K562 (cell line): ENCODE data around the gene USP37. TPM values are rescaled to one million over a fixed set of nuclear protein-coding genes. Genes with fewer than 3 reads are reported as not detected.

Experiments used
- ATAC-seq: fragments of 200-7000 bp; cut with Tn5 transposase; 3 replicates; pipeline ENCODE4 v1.9.1; 2020; ENCODE audit warnings: moderate library complexity
- BruUV-seq: library from RNA; stranded (reverse); fragments of 400-500 nt; replicated peaks from 2 replicates; lab custom pipeline; 2021; lab: Mats Ljungman, UMichigan
- CTCF ChIA-PET: fragments of 300-600 bp; formaldehyde crosslinking; extraction: SDS; loops from one replicate; lab custom pipeline; 2021; ENCODE audit warnings: low intra/inter-chr PET ratio; lab: Yijun Ruan, JAX
- POLR2A ChIA-PET: fragments of 300-600, 350-650 bp; sonication (Branson Sonifier 250); formaldehyde crosslinking; extraction: SDS; loops from one replicate; lab custom pipeline; 2021; ENCODE audit warnings: antibody characterized with exemption, inconsistent platforms; lab: Yijun Ruan, JAX
- DNase-seq, 4 experiments: peaks; one replicate each; pipeline versions ENCODE4 v3.0.0 to v3.0.0-alpha.2; 2011 to 2018; ENCODE audit warnings: low spot score in 3 of 4, mixed read lengths in 3 of 4; ENCODE audit errors: extremely low read depth in 1 of 4
- FAIRE-seq: peaks from 2 replicates; lab custom pipeline; 2011; peaks lifted over from hg19 to GRCh38; lab: Jason Lieb, UNC
- H2AFZ ChIP-seq: 2 replicates; pipeline ENCODE4 v1.6.0; 2011; ENCODE audit warnings: low read depth, low read length, control low read depth, inconsistent platforms
- H3K27ac ChIP-seq: fragments of 200-600 bp; 3 replicates; pipeline ENCODE4 v1.8.0; 2011; ENCODE audit warnings: low read depth, mild to moderate bottlenecking, control low read depth, inconsistent platforms, low read length, moderate library complexity, mixed read lengths; ENCODE audit errors: extremely low read depth
- H3K27me3 ChIP-seq, 2 experiments: fragments of 300-600 bp in 1 of 2; 2 replicates in 1 of 2; 3 replicates in 1 of 2; pipeline versions ENCODE4 v1.6.0 to v1.8.0; 2011; ENCODE audit warnings: inconsistent platforms in 2 of 2, low read length in 2 of 2, mild to moderate bottlenecking in 1 of 2, mixed read lengths in 1 of 2, moderate library complexity in 1 of 2; ENCODE audit not compliant: control insufficient read depth in 2 of 2, insufficient read depth in 2 of 2
- H3K36me3 ChIP-seq: fragments of 300-600 bp; 3 replicates; pipeline ENCODE4 v1.8.0; 2011; ENCODE audit warnings: mild to moderate bottlenecking, low read length, inconsistent platforms; ENCODE audit not compliant: control insufficient read depth, insufficient read depth
- H3K4me1 ChIP-seq, 2 experiments: fragments of 200-600 bp in 1 of 2; replicated peaks in 1 of 2; 2 replicates in 1 of 2; 3 replicates in 1 of 2; pipeline versions ENCODE4 v1.5.1 to v1.8.0; 2011; ENCODE audit warnings: inconsistent platforms in 2 of 2, low read length in 2 of 2, mild to moderate bottlenecking in 1 of 2, mixed read lengths in 1 of 2, moderate library complexity in 1 of 2; ENCODE audit not compliant: control insufficient read depth in 2 of 2, insufficient read depth in 2 of 2
- H3K4me2 ChIP-seq: 2 replicates; pipeline ENCODE4 v1.6.1; 2011; ENCODE audit warnings: low read length, control low read depth, inconsistent platforms, mixed read lengths; ENCODE audit not compliant: insufficient read depth
- H3K4me3 ChIP-seq: fragments of 200-600 bp; sonication (generic), shearing (Covaris generic); 2 replicates; pipeline ENCODE4 v1.5.1; 2016; ENCODE audit warnings: control low read depth, inconsistent platforms
- H3K79me2 ChIP-seq: fragments of 200-600 bp; 3 replicates; pipeline ENCODE4 v1.8.0; 2011; ENCODE audit warnings: low read length, inconsistent platforms; ENCODE audit not compliant: control insufficient read depth, insufficient read depth
- H3K9ac ChIP-seq, 2 experiments: 2 replicates each; pipeline versions ENCODE4 v1.6.0 to v1.6.1; 2011; ENCODE audit warnings: low read depth in 2 of 2, low read length in 2 of 2, control low read depth in 1 of 2, inconsistent platforms in 1 of 2, mild to moderate bottlenecking in 1 of 2, mixed read lengths in 1 of 2; ENCODE audit not compliant: insufficient read depth in 1 of 2
- H3K9me1 ChIP-seq: one replicate; pipeline ENCODE4 v1.6.0; 2011; ENCODE audit warnings: inconsistent platforms, mild to moderate bottlenecking, low read length, moderate library complexity; ENCODE audit not compliant: control insufficient read depth, insufficient read depth
- H3K9me3 ChIP-seq: replicated peaks from 2 replicates; pipeline ENCODE4 v1.5.1; 2011; ENCODE audit warnings: low read depth, low read length, inconsistent platforms; ENCODE audit not compliant: control insufficient read depth, insufficient read depth
- H4K20me1 ChIP-seq: replicated peaks from 2 replicates; pipeline ENCODE4 v1.6.1; 2011; ENCODE audit warnings: low read length, inconsistent platforms, mixed read lengths; ENCODE audit not compliant: control insufficient read depth, insufficient read depth
- ASH1L ChIP-seq: fragments of 450-650 bp; IDR thresholded peaks from 2 replicates; pipeline ENCODE4 v1.6.1; 2018; ENCODE audit warnings: borderline replicate concordance, mild to moderate bottlenecking, low read depth; ENCODE audit not compliant: partially characterized antibody
- CSDE1 ChIP-seq, 2 experiments: fragments of 450-650 bp; IDR thresholded peaks; 2 replicates each; pipeline ENCODE4 v1.6.1; 2016; ENCODE audit warnings: mild to moderate bottlenecking in 1 of 2
- MITF ChIP-seq: IDR thresholded peaks from 2 replicates; pipeline ENCODE4 v1.6.1; 2014; ENCODE audit warnings: antibody characterized with exemption
- SMAD3 ChIP-seq: fragments of 450-650 bp; formaldehyde crosslinking; conservative IDR thresholded peaks from 2 replicates; pipeline ENCODE4 v1.4.0; 2020; ENCODE audit warnings: mild to moderate bottlenecking
- TGIF2 ChIP-seq: sonication (generic); formaldehyde crosslinking; IDR thresholded peaks from 2 replicates; pipeline ENCODE4 v1.8.1; 2022; ENCODE audit warnings: mild to moderate bottlenecking, missing genetic modification reagents, moderate library complexity
- in situ Hi-C: fragments of 300-500 bp; cut with MboI; formaldehyde crosslinking; loops from 4 replicates; pipeline ENCODE4 v1.15.0; 2018; ENCODE audit warnings: inconsistent platforms, mixed read lengths
- intact Hi-C: fragments of 100-400 bp; cut with micrococcal nuclease; formaldehyde crosslinking; loops from 2 replicates; pipeline ENCODE4 v1.14.2; 2022
- polyA plus RNA-seq, 8 experiments: library from polyadenylated mRNA; depleted of rRNA in 4 of 8; stranded (reverse) in 5 of 8; unstranded in 3 of 8; fragments of >200 nt; fragmentation: Nextera tagmentation in 2 of 8; fragmentation: Illumina TruSeq in 1 of 8; extraction: Ambion mirVana in 2 of 8; extraction: Trizol in 1 of 8; gene quantifications; 2 replicates each; pipeline versions ENCODE4 v1.2.1 to v1.2.3, GENCODE V29; 2011 to 2014; ENCODE audit warnings: inconsistent platforms in 1 of 8, missing spikeins in 1 of 8
- total RNA-seq, 7 experiments: library from RNA; depleted of rRNA in 6 of 7; stranded (reverse); fragments of >200 nt in 6 of 7; fragmentation: Illumina TruSeq in 2 of 7; extraction: Trizol in 2 of 7; gene quantifications; 2 replicates each; pipeline versions ENCODE4 v1.2.1 to v1.2.3, GENCODE V29; 2011 to 2021; ENCODE audit warnings: low replicate concordance in 1 of 7
- TF ChIP-seq, protein P1 (sequence below): fragments of 450-650 bp; IDR thresholded peaks from 2 replicates; pipeline ENCODE4 v1.6.1; 2016; ENCODE audit warnings: borderline replicate concordance

The USP37 gene
- total and polyA plus RNA-seq, 9 of the 15 experiments (the other 6 are each of a cell fraction or from before 2014, with no cell fraction given) = 2.0 to 14.2 (median 8.5) TPM

- no peak overlapping the region for H3K27ac ChIP-seq
- POLR2A ChIA-PET = no interaction called here
- H3K27me3 ChIP-seq = no peaks in the 10 kb centered on the region
- no peak for FAIRE-seq
- H3K79me2 ChIP-seq = no peaks in the 10 kb centered on the region
- DNase-seq = no peak
- H4K20me1 ChIP-seq = no peaks in the 10 kb centered on the region
- no TSS peak for BruUV-seq
- no peak overlapping the region for H3K9ac ChIP-seq
- no peaks in the 10 kb centered on the region for H3K9me1 ChIP-seq
- in situ Hi-C loops (no loop called here), intact Hi-C loops (no loop called here)
- no peaks in the 10 kb centered on the region for H3K9me3 ChIP-seq
- peaks cover 13% of the 10 kb centered on the region; the same call in 2 of the 3 replicates for H3K36me3 ChIP-seq
- H3K4me1 ChIP-seq = no peaks in the 10 kb centered on the region; a peak in 2 of 5 replicates
- H2AFZ ChIP-seq = no peak overlapping the region
- no peak for TF ChIP-seq TGIF2 (CRISPR knock-in tag)
- TF ChIP-seq CSDE1 (IDR thresholded peaks at IDR 0.05) = no peak
- TF ChIP-seq SMAD3 (CRISPR knock-in tag) = no peak
- no peak for TF ChIP-seq ASH1L
- TF ChIP-seq, protein P1, sequence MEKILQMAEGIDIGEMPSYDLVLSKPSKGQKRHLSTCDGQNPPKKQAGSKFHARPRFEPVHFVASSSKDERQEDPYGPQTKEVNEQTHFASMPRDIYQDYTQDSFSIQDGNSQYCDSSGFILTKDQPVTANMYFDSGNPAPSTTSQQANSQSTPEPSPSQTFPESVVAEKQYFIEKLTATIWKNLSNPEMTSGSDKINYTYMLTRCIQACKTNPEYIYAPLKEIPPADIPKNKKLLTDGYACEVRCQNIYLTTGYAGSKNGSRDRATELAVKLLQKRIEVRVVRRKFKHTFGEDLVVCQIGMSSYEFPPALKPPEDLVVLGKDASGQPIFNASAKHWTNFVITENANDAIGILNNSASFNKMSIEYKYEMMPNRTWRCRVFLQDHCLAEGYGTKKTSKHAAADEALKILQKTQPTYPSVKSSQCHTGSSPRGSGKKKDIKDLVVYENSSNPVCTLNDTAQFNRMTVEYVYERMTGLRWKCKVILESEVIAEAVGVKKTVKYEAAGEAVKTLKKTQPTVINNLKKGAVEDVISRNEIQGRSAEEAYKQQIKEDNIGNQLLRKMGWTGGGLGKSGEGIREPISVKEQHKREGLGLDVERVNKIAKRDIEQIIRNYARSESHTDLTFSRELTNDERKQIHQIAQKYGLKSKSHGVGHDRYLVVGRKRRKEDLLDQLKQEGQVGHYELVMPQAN = no peak
- no peak for TF ChIP-seq MITF
- ATAC-seq = no peak
- CTCF ChIA-PET = no interaction called here
- no peak overlapping the region for H3K4me2 ChIP-seq
- no peak overlapping the region for H3K4me3 ChIP-seq
Observed at GRCh38 chr2:218445602-218446001, 122.5 kb downstream of the USP37 start.
